Activated CD4-positive, alpha-beta T cell treated with anti-CD3 and anti-CD28 coated beads for 4 hours (primary cell): ENCODE results near the gene ZMYND10.

Source experiments
- DNase-seq, 2 donors: peaks; one replicate each; pipeline ENCODE4 v3.0.0-alpha.2; 2020

ZMYND10 gene

DNA sequence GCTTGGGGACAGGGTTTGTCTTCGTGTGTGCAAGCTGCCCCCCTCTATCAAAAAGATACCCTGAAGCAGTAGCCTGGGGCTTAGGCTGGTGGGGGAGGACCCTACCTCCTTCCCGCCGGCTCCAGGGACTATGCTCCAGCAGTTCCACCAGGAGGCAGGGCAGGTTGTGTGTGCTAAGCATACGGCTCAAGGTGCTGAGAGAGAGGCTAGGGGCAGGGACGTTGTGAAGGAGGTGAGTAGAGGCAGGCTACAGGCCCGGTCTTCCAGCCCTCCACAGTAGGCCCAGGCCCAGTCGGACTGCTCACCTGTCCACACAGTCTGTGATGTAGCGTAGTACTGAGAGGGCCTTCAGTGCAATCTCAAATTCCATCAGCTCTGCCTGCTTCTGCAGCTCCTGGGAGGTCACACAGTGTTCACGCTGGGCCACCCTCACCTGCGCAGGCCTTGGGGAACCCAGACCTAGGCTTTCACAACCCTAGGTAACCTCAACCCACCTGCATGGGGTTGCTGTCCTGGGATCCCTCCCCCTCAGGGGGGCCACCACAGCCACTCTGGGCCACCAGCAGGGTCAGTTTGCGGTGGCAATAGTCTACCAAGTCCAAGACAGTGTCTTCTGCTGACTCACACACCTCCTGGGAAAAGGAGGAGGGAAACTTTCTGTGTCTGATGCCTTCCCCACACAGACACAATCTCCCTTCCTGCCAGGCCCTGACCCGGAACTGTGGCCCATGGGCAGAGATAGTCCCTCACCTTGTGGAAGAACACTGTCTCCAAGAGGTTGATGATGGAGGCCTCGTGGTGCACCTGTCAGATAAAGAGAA is 2.5 kb downstream of the ZMYND10 start:
- DNase-seq = no peak

DNA sequence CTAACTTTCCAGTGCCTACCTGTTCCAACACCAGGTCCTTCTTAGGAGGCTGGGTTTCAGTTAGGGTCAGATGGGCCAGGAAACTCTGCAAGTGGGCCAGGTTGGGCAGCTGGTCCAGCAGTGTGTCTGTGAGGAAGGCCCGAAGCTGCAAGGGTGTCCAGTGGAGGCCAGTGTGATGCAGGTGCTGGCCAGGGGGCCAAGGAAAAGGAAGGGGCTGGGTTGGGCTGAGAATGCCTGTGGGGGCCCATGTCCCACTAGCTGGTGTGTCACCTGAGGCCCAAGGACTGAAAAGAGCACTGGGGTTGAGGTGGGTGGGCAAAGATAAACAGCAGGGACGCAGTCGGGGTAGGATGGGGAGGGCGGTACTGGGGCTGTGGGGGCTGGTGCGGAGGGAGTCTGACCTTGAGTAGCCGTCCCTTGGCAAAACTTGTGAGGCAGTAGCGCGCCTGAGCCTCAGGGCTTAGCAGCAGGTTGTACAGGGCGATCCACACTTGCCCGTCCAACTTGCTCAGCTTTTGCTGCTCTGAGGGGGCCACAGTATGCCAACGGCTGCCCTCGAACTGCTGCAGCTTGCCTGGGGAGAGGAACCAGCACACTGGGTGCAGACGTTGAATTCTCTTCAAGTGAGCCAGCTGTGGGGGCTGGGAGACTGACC is 3.4 kb downstream of the ZMYND10 start:
- no peak for DNase-seq

DNA sequence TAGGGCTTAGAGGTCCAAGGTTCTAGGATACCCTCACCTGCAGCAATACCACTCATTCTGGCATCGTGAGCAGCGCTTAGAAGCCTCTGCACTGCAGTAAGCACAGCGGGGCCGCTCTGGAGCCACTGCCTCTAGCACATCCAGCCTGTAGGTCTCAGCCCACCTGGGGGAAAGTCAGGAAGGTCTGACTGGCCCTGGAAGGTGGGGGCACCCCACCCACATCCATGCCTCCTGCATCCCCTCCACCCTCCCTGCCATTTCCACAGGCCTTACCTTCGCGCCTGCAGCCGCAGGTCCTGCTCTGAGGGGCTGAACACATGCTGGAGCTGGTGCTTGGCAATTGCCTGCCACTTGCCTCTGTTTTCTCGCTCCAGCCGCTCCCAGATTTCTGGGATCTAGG is 4.0 kb downstream of the ZMYND10 start:
- no peak for DNase-seq

DNA sequence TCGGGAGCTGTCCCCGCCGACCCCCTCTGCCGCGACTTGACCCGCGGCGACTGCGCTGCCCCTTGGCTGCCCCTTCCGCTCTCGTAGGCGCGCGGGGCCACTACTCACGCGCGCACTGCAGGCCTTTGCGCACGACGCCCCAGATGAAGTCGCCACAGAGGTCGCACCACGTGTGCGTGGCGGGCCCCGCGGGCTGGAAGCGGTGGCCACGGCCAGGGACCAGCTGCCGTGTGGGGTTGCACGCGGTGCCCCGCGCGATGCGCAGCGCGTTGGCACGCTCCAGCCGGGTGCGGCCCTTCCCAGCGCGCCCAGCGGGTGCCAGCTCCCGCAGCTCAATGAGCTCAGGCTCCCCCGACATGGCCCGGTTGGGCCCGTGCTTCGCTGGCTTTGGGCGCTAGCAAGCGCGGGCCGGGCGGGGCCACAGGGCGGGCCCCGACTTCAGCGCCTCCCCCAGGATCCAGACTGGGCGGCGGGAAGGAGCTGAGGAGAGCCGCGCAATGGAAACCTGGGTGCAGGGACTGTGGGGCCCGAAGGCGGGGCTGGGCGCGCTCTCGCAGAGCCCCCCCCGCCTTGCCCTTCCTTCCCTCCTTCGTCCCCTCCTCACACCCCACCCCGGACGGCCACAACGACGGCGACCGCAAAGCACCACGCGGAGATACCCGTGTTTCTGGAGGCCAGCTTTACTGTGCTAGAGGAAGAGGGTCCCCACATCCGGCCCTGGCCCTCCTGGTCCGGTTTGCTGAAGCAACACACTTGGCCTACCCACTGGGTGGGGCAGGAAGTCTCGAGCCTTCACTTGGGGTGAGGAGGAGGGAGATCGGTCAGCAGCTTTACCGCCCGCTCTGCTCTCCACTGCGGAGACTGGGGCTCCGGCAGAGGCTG is 4.8 kb downstream of the ZMYND10 start, which contains the start of gene RASSF1:
Gene RASSF1 (minus strand): TSS at position 389 of the 882 bp plus-strand sequence. CDS start 31 bp downstream, at position 358.
- peak; percentile 48 to 54 for DNase-seq

DNA sequence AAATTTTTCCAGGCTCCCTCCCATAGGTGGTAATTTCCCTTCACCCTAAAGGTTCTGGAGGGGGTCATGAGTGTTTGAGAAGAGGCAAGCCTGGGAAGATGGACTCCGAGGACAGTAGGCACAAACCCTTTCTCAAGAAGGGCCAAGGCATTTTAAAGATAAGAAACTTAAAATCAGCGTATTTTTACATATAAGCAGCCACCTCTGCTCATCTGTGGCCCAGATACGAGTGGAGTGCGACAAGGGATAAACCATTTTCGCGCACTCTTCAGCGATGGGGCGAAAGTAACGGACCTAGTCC is 5.4 kb downstream of the ZMYND10 start:
- DNase-seq = no peak

DNA sequence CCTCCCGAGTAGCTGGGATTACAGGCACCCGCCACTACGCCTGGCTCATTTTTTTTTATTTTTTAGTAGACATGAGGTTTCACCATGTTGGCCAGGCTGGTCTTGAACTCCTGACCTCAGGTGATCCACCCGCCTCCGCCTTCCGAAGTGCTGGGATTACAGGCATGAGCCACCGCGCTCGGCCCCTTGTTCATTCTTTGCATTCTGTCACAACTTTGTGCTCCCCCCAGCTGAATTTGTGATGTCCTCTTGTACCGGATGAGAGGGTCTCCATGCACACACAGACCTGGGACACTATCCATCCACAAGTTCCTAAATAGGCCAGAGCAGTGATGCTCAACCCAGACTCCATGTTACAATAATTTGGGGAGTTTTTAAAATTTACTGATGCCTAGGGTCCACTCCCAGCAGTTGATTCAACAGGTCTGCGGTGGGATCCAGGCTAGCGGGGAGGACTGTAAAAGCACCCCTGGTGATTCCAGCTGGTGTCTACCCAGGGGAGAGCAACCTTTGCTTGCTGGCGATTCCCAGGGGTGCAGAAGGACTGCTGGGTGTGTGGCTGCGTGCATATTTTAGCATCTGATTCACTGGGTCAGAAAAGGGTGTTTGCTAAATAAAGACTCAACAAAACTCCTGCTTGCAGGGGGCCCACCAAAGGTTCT is 5.9 kb downstream of the ZMYND10 start:
- no peak for DNase-seq

DNA sequence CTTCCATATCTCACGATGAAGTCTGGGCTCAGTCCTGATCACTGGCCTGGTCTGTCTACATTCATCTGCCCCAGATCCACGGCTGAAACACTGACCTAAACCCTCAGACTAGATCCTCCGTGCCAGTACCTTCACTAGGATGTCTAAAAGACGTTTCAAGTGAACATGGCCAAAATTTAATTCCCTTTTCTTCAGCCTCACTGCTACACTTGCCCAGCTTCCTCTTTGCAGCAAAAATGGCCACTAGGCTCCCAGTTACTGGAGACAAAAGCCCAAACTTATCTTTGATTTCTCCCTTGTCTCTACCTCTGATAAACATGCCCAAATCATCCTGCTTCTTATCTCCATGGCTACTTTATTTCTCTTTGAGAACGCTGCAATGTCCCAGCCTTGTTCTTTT is 6.6 kb downstream of the ZMYND10 start:
- no peak for DNase-seq

DNA sequence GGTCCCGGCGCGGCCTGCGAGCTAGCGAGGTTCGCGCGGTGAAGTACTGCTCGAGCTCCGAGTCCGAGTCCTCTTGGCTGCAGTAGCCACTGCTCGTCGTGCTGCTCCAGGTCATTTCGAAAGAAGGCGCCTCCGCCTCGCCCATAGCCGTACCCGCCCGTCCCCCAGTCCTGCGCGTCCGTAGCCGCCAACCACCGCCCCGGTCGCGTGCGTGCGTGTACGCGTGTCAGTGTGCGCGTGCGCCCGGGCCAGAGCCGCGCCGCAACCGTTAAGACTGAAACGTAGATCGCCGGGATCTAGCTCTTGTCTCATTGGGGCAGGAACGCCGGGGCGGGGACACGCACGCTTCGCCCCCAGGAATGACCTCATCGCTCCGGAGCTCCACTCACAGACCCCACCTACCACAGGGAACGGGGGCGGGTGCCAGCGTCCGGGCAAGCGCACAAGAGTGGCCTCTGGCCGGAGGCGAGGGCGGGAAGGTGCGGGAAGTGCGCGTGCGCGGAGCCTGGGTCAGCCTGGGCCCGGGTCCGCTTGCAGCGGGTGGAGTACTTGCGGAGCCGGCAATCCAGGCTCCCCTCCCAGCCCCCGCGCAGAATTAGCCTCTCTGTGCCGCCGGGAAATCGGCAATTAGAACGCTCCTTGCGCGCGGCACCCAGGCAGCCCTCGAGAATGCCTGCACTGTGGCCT is 8.2 kb downstream of the ZMYND10 start:
- DNase-seq = peak; percentile 93 to 95

DNA sequence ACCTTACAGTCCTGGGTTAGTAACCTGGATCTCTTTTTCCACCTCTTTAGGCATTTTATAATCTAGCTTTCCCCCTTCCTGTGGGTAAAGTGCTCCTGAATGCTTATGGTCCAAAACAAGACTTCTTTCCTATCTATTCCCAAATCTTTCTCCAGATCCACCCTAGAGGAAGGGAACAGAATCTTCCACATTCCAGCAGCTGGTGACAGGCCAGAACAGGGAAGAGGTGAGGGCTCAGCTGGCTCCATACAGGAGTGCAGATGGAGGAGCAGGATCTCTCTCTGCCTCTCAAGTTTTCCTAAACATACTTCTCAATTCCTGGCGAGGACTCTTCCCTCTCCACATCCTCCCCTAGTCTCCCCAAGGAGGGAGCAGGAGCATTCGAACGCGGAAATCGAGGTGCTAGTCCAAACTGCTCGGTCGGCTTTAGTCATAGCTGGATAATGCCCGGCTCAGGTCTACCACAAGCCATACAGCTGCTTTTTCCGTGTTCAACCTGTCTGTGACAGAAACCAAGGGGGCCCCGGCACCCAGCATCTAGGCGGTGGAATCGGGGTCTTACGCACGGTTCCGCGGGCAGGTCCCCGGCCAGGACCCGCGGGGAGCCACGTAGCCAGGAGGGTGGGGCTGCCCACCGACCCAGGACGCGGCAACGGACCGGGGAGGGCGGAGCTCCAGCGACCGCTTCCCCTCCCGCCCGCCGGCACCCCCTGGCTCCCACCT is 8.9 kb downstream of the ZMYND10 start:
- no peak for DNase-seq

DNA sequence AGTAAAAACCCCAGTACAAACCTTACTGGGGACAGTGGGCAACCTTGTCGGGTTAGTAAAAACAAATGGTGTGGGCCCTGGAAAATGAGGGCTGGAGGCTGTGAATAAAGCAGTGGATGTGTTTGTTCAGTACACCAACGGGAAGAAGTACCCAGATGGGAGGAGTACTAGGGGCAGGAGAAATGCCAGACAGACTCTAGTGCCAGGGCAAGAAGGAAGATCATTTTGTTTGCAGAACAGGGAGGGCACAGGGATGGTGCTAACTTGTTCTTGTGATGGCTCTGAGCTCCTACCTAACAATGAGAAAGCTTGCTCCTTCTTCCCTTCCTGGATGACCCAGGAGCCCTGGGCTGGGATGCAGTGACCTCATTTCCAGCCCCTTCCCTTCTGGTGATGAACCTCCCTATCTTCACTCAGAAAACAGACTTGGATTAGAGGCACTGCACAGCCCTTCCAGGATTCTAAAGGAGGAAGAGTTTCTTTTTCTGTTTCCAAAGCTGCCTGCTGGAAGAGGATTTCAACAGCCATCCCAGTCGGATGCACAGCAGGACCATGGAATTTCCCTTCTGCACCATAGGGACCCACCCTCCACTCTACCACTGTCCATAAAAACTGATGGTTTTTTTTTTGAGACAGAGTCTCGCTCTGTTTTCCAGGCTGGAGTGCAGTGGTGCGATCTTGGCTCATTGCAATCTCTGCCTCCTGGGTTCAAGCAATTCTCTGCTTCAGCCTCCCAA is 11.0 kb downstream of the ZMYND10 start:
- DNase-seq = no peak

DNA sequence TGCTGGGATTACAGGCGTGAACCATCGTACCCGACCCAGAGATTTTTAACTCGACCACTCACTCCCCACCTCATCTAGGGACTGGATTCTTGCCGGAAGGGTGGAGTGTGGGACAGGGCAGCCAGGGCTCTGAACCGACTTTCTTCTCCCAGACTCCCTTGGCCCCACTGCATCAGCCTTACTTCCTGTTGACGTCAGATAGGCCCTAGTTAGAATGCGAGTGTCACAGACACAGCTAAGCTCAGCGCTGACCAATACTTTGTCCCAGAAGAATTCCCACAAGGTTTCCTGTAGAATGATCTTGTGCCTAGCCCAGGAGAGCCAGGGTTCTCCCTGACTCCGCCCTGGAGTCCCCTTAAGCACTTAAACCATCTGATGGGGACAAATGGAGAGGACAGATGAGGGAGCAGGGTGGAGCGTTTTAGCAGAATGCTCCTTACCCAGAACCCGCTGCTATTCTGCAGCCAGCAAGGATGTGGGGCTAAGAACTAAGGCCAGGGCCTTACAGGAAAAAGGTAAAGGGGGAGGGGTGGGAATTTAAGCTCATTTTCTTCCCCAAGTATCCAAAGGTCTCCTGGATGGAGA is 11.7 kb downstream of the ZMYND10 start:
- no peak for DNase-seq

DNA sequence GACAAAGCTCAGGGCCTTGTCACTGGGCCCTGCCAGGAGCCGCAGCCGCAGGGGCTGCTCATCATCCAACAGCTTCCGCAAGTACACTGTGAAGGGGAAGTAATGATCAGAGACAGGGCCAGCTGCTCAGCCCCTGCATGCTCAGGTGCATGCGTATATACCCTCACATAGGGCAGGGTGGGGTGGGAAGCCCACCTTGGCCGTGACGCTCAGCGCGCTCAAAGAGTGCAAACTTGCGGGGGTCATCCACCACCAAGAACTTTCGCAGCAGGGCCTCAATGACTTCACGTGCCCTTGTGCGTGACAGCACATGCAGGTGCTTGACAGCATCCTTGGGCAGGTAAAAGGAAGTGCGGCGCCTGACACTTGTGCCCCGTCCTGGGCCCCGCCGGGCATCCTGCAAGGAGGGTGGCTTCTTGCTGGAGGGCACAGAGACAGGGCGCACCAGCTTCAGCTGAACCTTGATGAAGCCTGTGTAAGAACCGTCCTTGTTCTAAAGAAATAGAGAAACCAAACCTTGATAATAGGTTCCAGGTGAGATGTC is 14.1 kb downstream of the ZMYND10 start:
- no peak for DNase-seq

DNA sequence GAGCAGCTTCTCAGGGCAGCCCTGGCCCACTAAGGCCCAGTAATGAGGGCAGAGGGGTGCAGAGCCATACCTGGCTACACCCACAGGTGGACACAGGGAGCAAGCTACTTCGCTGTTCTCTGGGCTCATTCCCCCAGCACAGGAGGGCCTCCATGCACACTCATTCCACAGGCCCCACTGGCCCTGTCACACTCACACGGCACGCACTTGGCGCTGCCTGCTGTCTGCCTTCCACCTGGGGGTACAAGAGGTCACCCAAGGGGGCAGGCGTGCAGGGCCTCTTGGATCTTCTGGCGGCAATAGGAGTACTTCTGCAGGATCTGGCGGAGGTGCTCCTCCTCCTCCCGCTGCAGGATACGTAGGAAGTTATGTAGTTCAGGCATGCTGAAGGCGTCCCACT is 15.2 kb downstream of the ZMYND10 start:
- DNase-seq = no peak

DNA sequence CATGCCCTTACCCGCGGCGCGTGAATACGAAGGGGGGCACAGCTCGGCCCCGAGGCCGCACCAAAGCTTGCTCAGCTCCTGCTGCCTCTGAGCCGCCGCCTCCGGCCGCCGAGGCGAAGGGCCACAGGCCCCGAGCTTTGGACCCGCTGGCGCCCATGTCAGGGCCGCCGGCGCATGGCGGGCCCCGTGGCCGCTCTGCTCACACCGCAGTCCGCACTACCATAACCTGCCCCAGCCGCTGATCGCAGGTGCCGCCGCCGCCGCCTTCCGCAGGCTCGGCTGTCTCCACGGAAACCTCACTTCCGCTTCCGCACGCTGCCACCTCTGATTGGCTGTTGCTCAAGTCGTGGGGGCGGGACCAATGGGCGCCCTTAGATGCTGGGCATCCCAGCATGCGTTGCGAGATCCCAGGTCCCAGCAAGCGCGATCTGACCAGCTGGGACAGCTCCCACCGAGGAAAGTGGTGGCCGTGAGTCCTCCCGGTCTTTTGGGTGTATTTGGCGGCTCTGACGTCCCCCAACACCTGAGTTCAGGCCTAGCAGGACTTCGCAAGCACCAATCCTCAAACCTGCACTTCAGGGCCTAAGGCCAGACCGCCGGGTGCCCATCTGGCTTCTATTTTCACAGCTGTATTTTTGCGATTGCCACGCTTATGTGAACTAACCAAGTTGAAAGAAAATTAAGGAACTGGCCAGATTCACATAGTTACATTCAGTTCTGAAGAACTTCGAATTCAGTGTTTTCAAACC is 17.4 kb downstream of the ZMYND10 start, which contains the start of gene TUSC2:
Gene TUSC2 (minus strand): TSS at position 281 of the 749 bp plus-strand sequence. CDS start 124 bp downstream, at position 157.
- DNase-seq = peak; percentile 94 to 96

DNA sequence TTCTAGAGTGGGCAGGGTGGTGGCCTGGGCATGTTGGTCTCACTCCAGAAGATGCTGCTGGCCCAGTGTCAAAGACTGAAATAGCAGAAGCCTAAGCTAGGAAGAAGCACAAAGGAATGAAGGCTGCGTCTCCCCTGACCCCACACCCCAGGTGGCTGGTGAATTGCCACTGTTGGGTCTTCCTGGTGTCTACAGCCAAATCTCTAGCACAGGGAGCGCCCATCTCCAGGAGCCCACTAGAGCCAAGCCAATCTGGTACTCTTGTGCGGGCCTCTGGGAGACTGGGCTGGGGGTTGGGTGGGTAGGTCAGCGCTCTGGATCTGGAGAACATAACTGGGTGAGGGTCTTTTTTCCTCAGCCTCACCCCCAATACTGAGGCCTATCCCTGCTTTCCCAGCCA is 18.4 kb downstream of the ZMYND10 start:
- no peak for DNase-seq

DNA sequence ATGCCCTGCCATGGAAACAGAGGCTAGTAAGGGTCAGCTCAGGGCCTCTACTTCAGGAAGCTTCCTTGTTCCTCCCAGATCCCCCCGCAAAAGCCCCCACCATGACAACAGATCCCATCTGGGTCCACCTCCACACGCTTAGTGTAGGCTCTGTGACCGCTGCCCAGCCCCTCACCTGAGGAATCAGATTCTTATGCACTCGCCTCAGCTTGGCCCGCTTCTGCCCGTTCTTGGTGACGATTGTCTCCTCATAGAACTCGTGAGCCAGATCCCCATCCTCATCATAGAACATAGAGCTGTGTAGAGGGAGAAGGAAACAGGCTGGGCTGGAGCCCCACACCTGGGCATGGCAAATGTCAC is 19.4 kb downstream of the ZMYND10 start:
- peak in 1 of 2 donors; percentile 1 for DNase-seq

DNA sequence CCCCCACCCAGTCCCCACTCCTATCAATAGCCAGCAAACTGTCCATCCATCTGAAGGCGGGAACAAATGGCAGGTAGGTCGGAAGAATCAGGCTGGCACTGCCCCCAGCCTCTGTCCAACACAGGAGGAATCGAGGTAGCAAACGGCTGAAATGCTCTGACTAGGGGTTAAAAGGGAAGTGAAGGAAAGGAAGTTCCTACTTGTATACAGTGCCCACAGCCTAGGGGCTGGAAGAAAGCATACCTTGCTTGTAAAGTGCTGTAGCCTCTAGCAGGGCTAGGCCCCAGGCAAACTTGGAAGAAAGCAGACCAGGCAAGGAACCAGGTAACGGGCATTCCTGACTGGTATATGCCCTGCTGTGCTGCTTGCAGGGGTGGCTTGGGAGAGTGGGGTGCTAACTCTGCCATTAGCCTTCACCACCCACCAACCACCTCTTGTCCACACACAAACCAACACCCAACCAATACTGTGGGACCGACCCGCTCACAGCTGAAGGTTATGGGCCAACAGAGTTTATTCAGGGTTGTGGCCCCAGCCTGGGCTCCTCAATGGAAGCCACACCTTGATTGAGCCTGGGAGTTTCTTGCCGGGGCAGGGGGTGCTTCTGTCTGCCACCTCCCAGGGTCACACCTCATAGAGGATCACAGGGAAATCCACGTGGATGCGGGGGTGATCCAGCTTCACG is 19.9 kb downstream of the ZMYND10 start:
- peak in 1 of 2 donors; percentile 1 for DNase-seq

DNA sequence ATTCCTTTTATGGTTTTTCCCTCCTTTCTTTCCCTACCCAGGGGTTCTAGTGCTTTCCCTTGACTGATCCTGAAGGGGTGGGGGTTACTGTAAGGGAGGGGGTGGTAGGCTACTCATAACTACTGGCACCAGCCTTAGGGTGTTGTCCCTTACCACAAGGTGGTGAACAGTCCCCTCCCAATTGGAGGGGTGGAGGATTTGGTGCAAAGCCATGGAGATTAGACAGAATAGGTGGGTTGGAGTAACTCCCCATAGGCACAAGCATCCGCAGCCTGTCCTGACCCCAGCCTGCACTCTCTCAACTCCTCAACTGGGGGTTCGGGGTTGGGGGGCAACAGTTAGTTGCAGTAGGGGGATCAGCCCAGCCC is 20.4 kb downstream of the ZMYND10 start:
- no peak for DNase-seq
